HK-2 (cell line): ENCODE data around the gene CEL.
"Not testable (repeated sequence)": the region's sequence is repeated elsewhere in the genome, so short reads cannot be mapped to it uniquely, and the experiment has no call there.

Experiments used
- DNase-seq: peaks from one replicate; pipeline ENCODE4 v3.0.0-alpha.2; 2018; ENCODE audit not compliant: unreplicated experiment

CEL gene

GRCh38 chr9:133061764-133062145 is at the start of gene CEL:
Gene CEL, plus strand, starts transcription at chr9:133061981. Its CDS starts 22 bp downstream, at chr9:133062003.
- not testable (repeated sequence) for DNase-seq

GRCh38 chr9:133014696-133015095 is 47.1 kb upstream of the CEL start:
- no peak for DNase-seq

GRCh38 chr9:133023117-133023890 is 38.5 kb upstream of the CEL start:
- DNase-seq = no peak

GRCh38 chr9:133026426-133026825 is 35.4 kb upstream of the CEL start:
- DNase-seq = no peak

GRCh38 chr9:133027134-133027533 is 34.6 kb upstream of the CEL start:
- no peak for DNase-seq

GRCh38 chr9:133028221-133028620 is 33.6 kb upstream of the CEL start:
- DNase-seq = no peak

GRCh38 chr9:133029994-133030316 is 31.8 kb upstream of the CEL start:
- DNase-seq = no peak

GRCh38 chr9:133030317-133031129 is 31.3 kb upstream of the CEL start, which contains the start of gene GTF3C5:
Gene GTF3C5, plus strand, starts transcription at chr9:133030997. Its CDS starts 15 bp downstream, at chr9:133031012.
- peak; percentile 91 for DNase-seq

GRCh38 chr9:133031130-133031422 is 30.7 kb upstream of the CEL start:
- no peak for DNase-seq

GRCh38 chr9:133031496-133031911 is 30.3 kb upstream of the CEL start:
- no peak for DNase-seq

- no peak for DNase-seq
Observed at GRCh38 chr9:133032171-133032570, 29.6 kb upstream of the CEL start.

GRCh38 chr9:133035669-133036068 is 26.1 kb upstream of the CEL start:
- DNase-seq = no peak

GRCh38 chr9:133037775-133038515 is 23.8 kb upstream of the CEL start:
- no peak for DNase-seq

GRCh38 chr9:133040892-133041479 is 20.8 kb upstream of the CEL start:
- DNase-seq = peak; percentile 33

- DNase-seq = no peak
Observed at GRCh38 chr9:133041958-133042357, 19.8 kb upstream of the CEL start.

- no peak for DNase-seq
Observed at GRCh38 chr9:133042676-133043075, 19.1 kb upstream of the CEL start.

- no peak for DNase-seq
Observed at GRCh38 chr9:133043449-133044035, 18.2 kb upstream of the CEL start.

GRCh38 chr9:133044125-133044524 is 17.7 kb upstream of the CEL start:
- no peak for DNase-seq

- DNase-seq = no peak
Observed at GRCh38 chr9:133044661-133045060, 17.1 kb upstream of the CEL start.

- DNase-seq = no peak
Observed at GRCh38 chr9:133045132-133045531, 16.6 kb upstream of the CEL start.

- no peak for DNase-seq
Observed at GRCh38 chr9:133046196-133046899, 15.4 kb upstream of the CEL start.
